Astrocyte of the cerebellum (primary cell): ENCODE results near the gene RREB1.
A peak's percentile ranks its signal among the peaks of the same experiment; 100 is the strongest.

Source experiments
- DNase-seq: peaks from one replicate; pipeline ENCODE4 v3.0.0-alpha.2; 2011; ENCODE audit warnings: low read depth
- H3K4me3 ChIP-seq: 2 replicates; pipeline ENCODE4 v1.5.1; 2011; ENCODE audit warnings: mild to moderate bottlenecking, low read depth, low read length, moderate library complexity
- in situ Hi-C: cut with HindIII; loops from 2 replicates; pipeline ENCODE4 v1.10.0; 2017; ENCODE audit warnings: low sequenced_read_pairs
- TF ChIP-seq, protein P1 (sequence below): IDR thresholded peaks from 2 replicates; pipeline ENCODE4 v1.5.1; 2012; ENCODE audit warnings: low read length, low read depth, moderate library complexity, mild to moderate bottlenecking; ENCODE audit errors: missing control alignments

The RREB1 gene

GRCh38 chr6:7080311-7080710 lies 27.4 kb upstream of the RREB1 start:
- TF ChIP-seq, protein P1, sequence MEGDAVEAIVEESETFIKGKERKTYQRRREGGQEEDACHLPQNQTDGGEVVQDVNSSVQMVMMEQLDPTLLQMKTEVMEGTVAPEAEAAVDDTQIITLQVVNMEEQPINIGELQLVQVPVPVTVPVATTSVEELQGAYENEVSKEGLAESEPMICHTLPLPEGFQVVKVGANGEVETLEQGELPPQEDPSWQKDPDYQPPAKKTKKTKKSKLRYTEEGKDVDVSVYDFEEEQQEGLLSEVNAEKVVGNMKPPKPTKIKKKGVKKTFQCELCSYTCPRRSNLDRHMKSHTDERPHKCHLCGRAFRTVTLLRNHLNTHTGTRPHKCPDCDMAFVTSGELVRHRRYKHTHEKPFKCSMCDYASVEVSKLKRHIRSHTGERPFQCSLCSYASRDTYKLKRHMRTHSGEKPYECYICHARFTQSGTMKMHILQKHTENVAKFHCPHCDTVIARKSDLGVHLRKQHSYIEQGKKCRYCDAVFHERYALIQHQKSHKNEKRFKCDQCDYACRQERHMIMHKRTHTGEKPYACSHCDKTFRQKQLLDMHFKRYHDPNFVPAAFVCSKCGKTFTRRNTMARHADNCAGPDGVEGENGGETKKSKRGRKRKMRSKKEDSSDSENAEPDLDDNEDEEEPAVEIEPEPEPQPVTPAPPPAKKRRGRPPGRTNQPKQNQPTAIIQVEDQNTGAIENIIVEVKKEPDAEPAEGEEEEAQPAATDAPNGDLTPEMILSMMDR: no peak
- H3K4me3 ChIP-seq: no peak overlapping the region
- in situ Hi-C loops: no loop called here
- no peak for DNase-seq

GRCh38 chr6:7085911-7086310 lies 21.9 kb upstream of the RREB1 start:
- DNase-seq: no peak
- in situ Hi-C loops: no loop called here
- no peak overlapping the region for H3K4me3 ChIP-seq
- TF ChIP-seq, protein P1: no peak

DNA sequence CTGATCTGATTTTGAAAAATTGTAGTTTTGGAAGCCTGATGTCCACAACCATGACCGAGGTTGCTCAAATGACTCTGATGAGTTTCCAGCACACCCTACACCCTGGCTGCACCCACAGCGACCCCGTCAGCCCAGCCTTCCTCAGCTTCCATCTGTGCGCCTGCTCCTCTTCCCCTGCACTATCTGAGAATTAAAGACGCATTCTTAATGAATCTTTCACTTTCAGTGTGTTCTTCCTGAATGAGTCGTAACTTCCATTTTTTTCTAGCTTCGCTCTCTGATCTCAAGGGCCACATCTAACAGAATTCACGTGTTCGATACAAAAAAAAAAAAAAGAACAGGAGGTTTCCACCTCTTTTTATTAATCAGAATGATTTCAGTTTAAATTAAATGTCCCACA lies 21.3 kb upstream of the RREB1 start:
- DNase-seq: no peak
- TF ChIP-seq, protein P1: no peak
- peak overlapping the region; percentile 17 for H3K4me3 ChIP-seq
- in situ Hi-C loops: no loop called here

- H3K4me3 ChIP-seq: peak overlapping the region; percentile 17
- DNase-seq: no peak
- TF ChIP-seq, protein P1: peak; percentile 22
- in situ Hi-C loops: no loop called here
Measured at GRCh38 chr6:7087066-7087465, 20.7 kb upstream of the RREB1 start.

DNA sequence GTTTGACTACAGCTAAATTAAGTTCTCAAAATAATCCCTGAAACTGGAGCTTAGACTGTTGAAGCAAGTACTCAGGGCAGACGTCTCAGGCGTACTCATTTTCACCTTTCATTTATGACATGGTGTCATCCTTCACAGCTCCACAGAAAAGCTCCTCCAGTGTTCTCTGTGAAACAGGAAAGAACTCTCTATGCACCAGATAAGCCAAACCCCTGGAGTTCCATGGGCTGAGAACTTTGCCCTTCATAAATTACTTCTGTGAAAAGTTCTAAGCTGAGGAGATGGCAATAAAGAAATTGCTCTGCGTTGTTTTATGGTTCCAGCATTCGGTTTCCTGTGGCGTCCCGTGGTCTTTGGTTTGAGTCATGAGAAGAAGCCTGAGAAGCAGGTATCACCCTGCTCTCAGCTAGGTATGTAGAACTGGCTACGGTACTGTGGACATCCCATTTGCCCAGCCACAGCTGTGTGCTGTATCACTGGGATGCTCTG lies 20.2 kb upstream of the RREB1 start:
- DNase-seq: no peak
- TF ChIP-seq, protein P1: no peak
- in situ Hi-C loops: no loop called here
- H3K4me3 ChIP-seq: no peak overlapping the region

DNA sequence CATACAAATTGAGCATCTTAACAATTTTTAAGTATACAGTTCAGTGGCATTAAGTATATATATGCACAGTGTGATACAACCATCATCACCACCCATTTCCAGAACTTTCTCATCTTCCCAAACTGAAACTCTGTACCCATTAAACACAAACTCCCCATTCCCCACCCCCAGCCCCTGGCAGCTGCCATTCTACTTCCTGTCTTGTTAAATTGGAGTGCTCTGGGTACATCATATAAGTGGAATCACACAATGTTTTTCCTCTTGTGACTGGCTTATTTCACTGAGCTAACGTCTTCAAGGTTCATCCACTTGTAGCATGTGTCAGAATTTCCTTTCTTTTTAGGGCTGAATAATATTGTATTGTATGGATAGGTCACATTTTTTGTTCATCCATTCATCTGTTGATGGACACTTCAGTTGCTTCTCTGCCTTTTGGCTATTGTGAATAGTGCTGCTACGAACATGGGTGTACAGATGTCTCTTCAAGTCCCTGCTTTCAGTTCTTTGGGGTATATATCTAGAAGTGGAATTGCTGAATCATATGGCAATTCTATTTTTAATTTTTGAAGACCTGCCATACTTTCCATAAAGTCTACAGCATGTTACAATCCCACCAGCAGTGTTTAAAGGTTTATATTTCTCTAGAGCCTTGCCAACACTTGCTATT lies 19.6 kb upstream of the RREB1 start:
- H3K4me3 ChIP-seq: no peak overlapping the region
- TF ChIP-seq, protein P1: no peak
- DNase-seq: no peak
- in situ Hi-C loops: no loop called here
